ENCODE data around the gene SLC30A3.

The SLC30A3 gene

GRCh38 chr2:27242614-27242951, 20.3 kb downstream of the SLC30A3 start:
- DNase-seq (ENCODE audit: low read depth) = no peak
- H3K4me3 ChIP-seq (ENCODE audit: low read depth, low read length) = no peak overlapping the region
- no peak for TF ChIP-seq CTCF (IDR thresholded peaks at IDR 0.05; ENCODE audit: insufficient read depth, low read depth, low read length, missing control alignments)

GRCh38 chr2:27241761-27242613, 20.9 kb downstream of the SLC30A3 start:
- H3K4me3 ChIP-seq (ENCODE audit: low read depth, low read length) = no peak overlapping the region
- DNase-seq (ENCODE audit: low read depth) = no peak
- no peak for TF ChIP-seq CTCF (IDR thresholded peaks at IDR 0.05; ENCODE audit: insufficient read depth, low read depth, low read length, missing control alignments)

GRCh38 chr2:27240406-27240805, 22.4 kb downstream of the SLC30A3 start:
- no peak overlapping the region for H3K4me3 ChIP-seq (ENCODE audit: low read depth, low read length)
- TF ChIP-seq CTCF (IDR thresholded peaks at IDR 0.05; ENCODE audit: insufficient read depth, low read depth, low read length, missing control alignments) = no peak
- DNase-seq (ENCODE audit: low read depth) = no peak

- no peak for TF ChIP-seq CTCF (IDR thresholded peaks at IDR 0.05; ENCODE audit: insufficient read depth, low read depth, low read length, missing control alignments)
- DNase-seq (ENCODE audit: low read depth) = no peak
- H3K4me3 ChIP-seq (ENCODE audit: low read depth, low read length) = no peak overlapping the region
Observed at GRCh38 chr2:27238976-27239375, 23.9 kb downstream of the SLC30A3 start.

- DNase-seq (ENCODE audit: low read depth) = no peak
- TF ChIP-seq CTCF (IDR thresholded peaks at IDR 0.05; ENCODE audit: insufficient read depth, low read depth, low read length, missing control alignments) = no peak
- H3K4me3 ChIP-seq (ENCODE audit: low read depth, low read length) = no peak overlapping the region
Observed at GRCh38 chr2:27237341-27237945, 25.4 kb downstream of the SLC30A3 start.

GRCh38 chr2:27236626-27237025, 26.2 kb downstream of the SLC30A3 start:
- DNase-seq (ENCODE audit: low read depth) = no peak
- no peak for TF ChIP-seq CTCF (IDR thresholded peaks at IDR 0.05; ENCODE audit: insufficient read depth, low read depth, low read length, missing control alignments)
- H3K4me3 ChIP-seq (ENCODE audit: low read depth, low read length) = no peak overlapping the region
